Upper lobe of left lung (tissue), 6 donors: Measurements from ENCODE around the gene HS3ST3B1. TPM values are rescaled to one million over a fixed set of nuclear protein-coding genes. Genes with fewer than 3 reads are reported as not detected.

Experiments used
- ATAC-seq, 2 donors: fragments of 200-7000 bp; cut with Tn5 transposase; one replicate each; pipeline ENCODE4 v1.9.1; 2022; ENCODE audit warnings: mild to moderate bottlenecking in 2 of 2, moderate library complexity in 2 of 2; ENCODE audit not compliant: low FRiP score in 2 of 2
- DNase-seq, 2 donors: peaks; one replicate each; pipeline ENCODE4 v3.0.0-alpha.2; 2019 to 2020
- H3K27ac ChIP-seq, 4 donors: fragments of 200-600 bp; sonication (generic); one replicate each; pipeline ENCODE4 v1.5.1; 2016 to 2019
- H3K27me3 ChIP-seq, 4 donors: fragments of 200-600 bp; sonication (generic); one replicate each; pipeline ENCODE4 v1.5.1; 2017 to 2019
- H3K36me3 ChIP-seq, 4 donors: fragments of 200-600 bp; sonication (generic); one replicate each; pipeline ENCODE4 v1.5.1; 2016 to 2019
- H3K4me1 ChIP-seq, 4 donors: fragments of 200-600 bp; sonication (generic); one replicate each; pipeline ENCODE4 v1.5.1; 2018 to 2019
- H3K4me3 ChIP-seq, 4 donors: fragments of 200-600 bp; sonication (generic); one replicate each; pipeline ENCODE4 v1.5.1; 2017 to 2019; ENCODE audit warnings: mild to moderate bottlenecking in 2 of 4, moderate library complexity in 1 of 4
- H3K9me3 ChIP-seq, 4 donors: fragments of 200-600 bp; sonication (generic); one replicate each; pipeline ENCODE4 v1.5.1; 2018 to 2019
- CTCF ChIP-seq, 6 experiments: fragments of 450-650 bp in 4 of 6; fragments of 200-600 bp in 2 of 6; sonication (generic) in 2 of 6; IDR thresholded peaks; one replicate each; pipeline ENCODE4 v1.5.1; 2016 to 2019; ENCODE audit warnings: antibody characterized with exemption in 6 of 6
- EP300 ChIP-seq, 4 donors: sonication (generic); formaldehyde crosslinking; IDR thresholded peaks; one replicate each; pipeline ENCODE4 v1.5.1; 2017; ENCODE audit warnings: antibody characterized with exemption in 4 of 4, control low read depth in 2 of 4
- POLR2A ChIP-seq, 4 donors: fragments of 450-650 bp; IDR thresholded peaks; one replicate each; pipeline ENCODE4 v1.5.1; 2016 to 2017; ENCODE audit warnings: antibody characterized with exemption in 4 of 4, mild to moderate bottlenecking in 2 of 4
- POLR2AphosphoS5 ChIP-seq, 2 donors: sonication (generic); formaldehyde crosslinking; IDR thresholded peaks; one replicate each; pipeline ENCODE4 v1.5.1; 2017; ENCODE audit warnings: antibody characterized with exemption in 2 of 2
- WGBS, 2 donors: methylation state at CpG; one replicate each; pipeline ENCODE4 v1.1.5; 2017 to 2018; 5-methylcytosine and 5-hydroxymethylcytosine counted together
- total RNA-seq, 6 donors: library from RNA; depleted of rRNA in 4 of 6; stranded (reverse); fragments of >200 nt in 4 of 6; gene quantifications; one replicate each; pipeline versions ENCODE4 v1.1.0 to v1.2.1, GENCODE V29; 2016 to 2021
- donor health status: DM: no; HTN: no; CAD: no; lungs with moderate emphysema.
- donor health status: DM: no; HTN: yes; CAD: no; lungs with severe emphysema.

HS3ST3B1 gene
- total RNA-seq, 6 donors from 2014 or later: 2.7 to 7.2 (median 4.3) TPM

- Histone ChIP-seq H3K4me3 (no peak overlapping the region), H3K4me1 (peaks cover 0 to 4% (median 0%) of the 10 kb centered on the region in 4 donors), H3K9me3 (no peaks in the 10 kb centered on the region), H3K36me3 (no peaks in the 10 kb centered on the region), H3K27me3 (no peaks in the 10 kb centered on the region), H3K27ac (no peak overlapping the region)
- ATAC-seq (no peak), DNase-seq (no peak)
- WGBS, 2 donors: 60 to 68% methylated on average over 3 of the region's 3 CpGs
- TF ChIP-seq POLR2AphosphoS5 (IDR thresholded peaks at IDR 0.05): no peak
- no peak for TF ChIP-seq EP300 (IDR thresholded peaks at IDR 0.05)
- no peak for TF ChIP-seq POLR2A (IDR thresholded peaks at IDR 0.05)
- TF ChIP-seq CTCF (IDR thresholded peaks at IDR 0.05): no peak
These were observed 75.8 kb downstream of the HS3ST3B1 start for GRCh38 chr17:14376666-14377065.

- H3K27me3 ChIP-seq: no peaks in the 10 kb centered on the region
- H3K9me3 ChIP-seq: no peaks in the 10 kb centered on the region
- H3K4me1 ChIP-seq: no peaks in the 10 kb centered on the region
- H3K36me3 ChIP-seq: no peaks in the 10 kb centered on the region
- H3K27ac ChIP-seq: no peak overlapping the region
- ATAC-seq (no peak), DNase-seq (no peak)
- no peak for TF ChIP-seq EP300 (IDR thresholded peaks at IDR 0.05)
- TF ChIP-seq POLR2AphosphoS5 (IDR thresholded peaks at IDR 0.05): no peak
- TF ChIP-seq CTCF (IDR thresholded peaks at IDR 0.05): no peak
- no peak overlapping the region for H3K4me3 ChIP-seq
- WGBS, 2 donors: 86 to 89% methylated on average over 6 of the region's 6 CpGs
These were observed 80.7 kb downstream of the HS3ST3B1 start for GRCh38 chr17:14381606-14382005.

- Histone ChIP-seq H3K27ac (no peak overlapping the region), H3K9me3 (no peaks in the 10 kb centered on the region), H3K4me3 (no peak overlapping the region), H3K27me3 (no peaks in the 10 kb centered on the region), H3K4me1 (no peaks in the 10 kb centered on the region), H3K36me3 (no peaks in the 10 kb centered on the region)
- DNase-seq: no peak
- TF ChIP-seq CTCF (IDR thresholded peaks at IDR 0.05) (no peak), EP300 (IDR thresholded peaks at IDR 0.05) (no peak), POLR2A (IDR thresholded peaks at IDR 0.05) (no peak), POLR2AphosphoS5 (IDR thresholded peaks at IDR 0.05) (no peak)
- no peak for ATAC-seq
- 90 to 92% methylated on average over 7 of the region's 7 CpGs for WGBS, 2 donors
These were observed 86.2 kb downstream of the HS3ST3B1 start for GRCh38 chr17:14387036-14387435.

GRCh38 chr17:14389681-14390080 is 88.8 kb downstream of the HS3ST3B1 start:
- no peaks in the 10 kb centered on the region for H3K9me3 ChIP-seq
- TF ChIP-seq POLR2A (IDR thresholded peaks at IDR 0.05) (no peak), CTCF (IDR thresholded peaks at IDR 0.05) (no peak), EP300 (IDR thresholded peaks at IDR 0.05) (no peak), POLR2AphosphoS5 (IDR thresholded peaks at IDR 0.05) (no peak)
- H3K27ac ChIP-seq: no peak overlapping the region
- no peak overlapping the region for H3K4me3 ChIP-seq
- no peaks in the 10 kb centered on the region for H3K36me3 ChIP-seq
- no peaks in the 10 kb centered on the region for H3K27me3 ChIP-seq
- no peak for ATAC-seq
- no peaks in the 10 kb centered on the region for H3K4me1 ChIP-seq
- 60 to 63% methylated on average over 6 of the region's 6 CpGs for WGBS, 2 donors
- DNase-seq: no peak

- H3K9me3 ChIP-seq: no peaks in the 10 kb centered on the region
- no peak for TF ChIP-seq CTCF (IDR thresholded peaks at IDR 0.05)
- no peak for TF ChIP-seq POLR2AphosphoS5 (IDR thresholded peaks at IDR 0.05)
- no peak for TF ChIP-seq POLR2A (IDR thresholded peaks at IDR 0.05)
- TF ChIP-seq EP300 (IDR thresholded peaks at IDR 0.05): no peak
- no peaks in the 10 kb centered on the region for H3K4me1 ChIP-seq
- no peak overlapping the region for H3K27ac ChIP-seq
- DNase-seq: no peak
- ATAC-seq: no peak
- H3K27me3 ChIP-seq: no peaks in the 10 kb centered on the region
- H3K36me3 ChIP-seq: no peaks in the 10 kb centered on the region
- no peak overlapping the region for H3K4me3 ChIP-seq
These were observed 92.8 kb downstream of the HS3ST3B1 start for GRCh38 chr17:14393723-14394122.
